BE2C (cell line): Measurements from ENCODE around the gene ATP11B.

Source experiments
- DNase-seq: peaks from one replicate; pipeline ENCODE4 v3.0.0-alpha.2; 2020
- H3K27me3 ChIP-seq: fragments of 250-450 bp; sonication (Bioruptor Pico); 2 replicates; pipeline ENCODE4 v1.5.1; 2020; ENCODE audit warnings: mild to moderate bottlenecking
- H3K36me3 ChIP-seq: fragments of 250-450 bp; sonication (Bioruptor Pico); 2 replicates; pipeline ENCODE4 v1.5.1; 2020; ENCODE audit warnings: mild to moderate bottlenecking
- H3K4me1 ChIP-seq: fragments of 250-450 bp; sonication (Bioruptor Pico); 2 replicates; pipeline ENCODE4 v1.5.1; 2020
- H3K4me3 ChIP-seq: 2 replicates; pipeline ENCODE4 v1.5.1; 2011; ENCODE audit warnings: low read depth, low read length
- H3K9me3 ChIP-seq: fragments of 250-450 bp; sonication (Bioruptor Pico); 2 replicates; pipeline ENCODE4 v1.5.1; 2020
- TF ChIP-seq, protein P1 (sequence below): IDR thresholded peaks from 2 replicates; pipeline ENCODE4 v1.5.1; 2012; ENCODE audit warnings: mild to moderate bottlenecking, low read depth, low read length

The ATP11B gene

DNA sequence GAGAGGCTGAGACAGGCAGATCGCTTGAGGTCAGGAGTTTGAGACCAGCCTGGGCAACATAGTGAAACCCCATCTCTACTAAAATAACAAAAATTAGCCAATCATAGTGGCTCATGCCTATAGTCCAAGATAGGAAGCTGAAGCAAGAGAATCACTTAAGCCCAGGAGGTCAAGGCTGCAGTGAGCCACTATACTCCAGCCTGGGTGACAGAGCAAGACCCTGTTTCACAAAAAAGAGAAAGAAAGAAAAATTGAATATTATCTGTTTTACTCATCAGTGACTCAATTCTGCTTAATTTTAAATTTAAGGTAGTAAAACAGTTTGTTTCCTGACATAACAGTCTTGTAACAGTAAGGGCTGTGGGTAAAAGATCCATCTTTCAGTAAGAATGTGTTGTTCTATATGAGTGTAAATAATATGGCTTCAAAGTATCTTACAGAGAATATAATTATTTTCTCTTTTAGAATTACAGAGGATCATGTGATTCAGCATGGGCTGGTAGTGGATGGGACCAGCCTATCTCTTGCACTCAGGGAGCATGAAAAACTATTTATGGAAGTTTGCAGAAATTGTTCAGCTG, 85.8 kb downstream of the ATP11B start:
- Histone ChIP-seq H3K4me1 (no peaks in the 10 kb centered on the region), H3K36me3 (no peaks in the 10 kb centered on the region)
- no peak for DNase-seq

DNA sequence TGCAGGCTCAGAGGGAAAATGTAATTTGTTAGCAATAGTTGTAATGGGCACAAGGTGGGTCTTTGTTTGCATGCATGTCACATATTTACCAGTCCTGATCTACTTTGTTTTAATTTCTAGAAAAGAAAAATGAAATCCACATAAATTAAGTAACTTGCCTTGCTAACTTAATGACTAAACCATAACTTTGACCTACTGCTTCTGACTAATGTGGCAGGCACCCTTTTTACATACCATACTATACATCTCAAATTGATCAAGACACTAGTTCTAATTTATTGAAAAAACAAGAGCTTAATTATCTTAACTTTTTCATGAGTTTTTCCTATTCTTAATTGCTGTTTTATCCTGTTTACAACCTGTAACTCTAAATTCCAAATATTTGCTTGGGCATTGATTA, 93.2 kb downstream of the ATP11B start:
- H3K36me3 ChIP-seq = no peaks in the 10 kb centered on the region

More for the DNA sequence above, 85.8 kb downstream of the ATP11B start:
- Histone ChIP-seq H3K9me3 (no peaks in the 10 kb centered on the region), H3K27me3 (no peaks in the 10 kb centered on the region), H3K4me3 (no peak overlapping the region)
- TF ChIP-seq, protein P1, sequence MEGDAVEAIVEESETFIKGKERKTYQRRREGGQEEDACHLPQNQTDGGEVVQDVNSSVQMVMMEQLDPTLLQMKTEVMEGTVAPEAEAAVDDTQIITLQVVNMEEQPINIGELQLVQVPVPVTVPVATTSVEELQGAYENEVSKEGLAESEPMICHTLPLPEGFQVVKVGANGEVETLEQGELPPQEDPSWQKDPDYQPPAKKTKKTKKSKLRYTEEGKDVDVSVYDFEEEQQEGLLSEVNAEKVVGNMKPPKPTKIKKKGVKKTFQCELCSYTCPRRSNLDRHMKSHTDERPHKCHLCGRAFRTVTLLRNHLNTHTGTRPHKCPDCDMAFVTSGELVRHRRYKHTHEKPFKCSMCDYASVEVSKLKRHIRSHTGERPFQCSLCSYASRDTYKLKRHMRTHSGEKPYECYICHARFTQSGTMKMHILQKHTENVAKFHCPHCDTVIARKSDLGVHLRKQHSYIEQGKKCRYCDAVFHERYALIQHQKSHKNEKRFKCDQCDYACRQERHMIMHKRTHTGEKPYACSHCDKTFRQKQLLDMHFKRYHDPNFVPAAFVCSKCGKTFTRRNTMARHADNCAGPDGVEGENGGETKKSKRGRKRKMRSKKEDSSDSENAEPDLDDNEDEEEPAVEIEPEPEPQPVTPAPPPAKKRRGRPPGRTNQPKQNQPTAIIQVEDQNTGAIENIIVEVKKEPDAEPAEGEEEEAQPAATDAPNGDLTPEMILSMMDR = no peak

DNA sequence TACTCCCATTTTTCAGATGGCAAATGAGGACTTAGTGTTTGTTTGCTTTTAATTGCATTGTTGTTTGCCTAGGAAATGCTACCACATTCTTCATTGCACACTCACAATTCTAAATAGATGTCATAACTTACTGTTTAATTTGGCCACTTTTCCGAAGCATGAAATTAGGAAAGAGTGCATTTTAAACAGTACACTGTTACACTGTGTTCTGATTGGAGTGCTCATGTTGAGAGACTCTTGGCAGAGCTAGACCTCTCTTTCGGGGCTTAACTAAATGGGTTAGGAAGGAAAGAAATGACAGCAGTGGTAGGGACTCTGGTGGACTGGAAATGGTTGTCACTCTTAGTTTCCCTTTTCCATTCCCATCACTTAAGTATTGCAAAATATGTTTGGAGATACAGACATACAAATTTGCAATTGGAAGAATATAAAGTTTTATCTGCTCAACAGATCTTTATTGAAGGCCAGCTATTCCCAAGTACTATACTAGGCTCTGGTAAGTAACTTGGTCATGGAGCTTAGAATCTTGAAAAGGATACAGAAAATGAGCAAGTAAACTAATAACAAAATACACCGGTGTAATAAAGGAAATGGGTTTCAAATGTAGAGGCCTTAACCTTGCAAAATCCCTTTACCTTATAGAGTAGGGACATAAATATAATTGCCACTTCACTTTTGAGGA, 96.8 kb downstream of the ATP11B start:
- H3K4me1 ChIP-seq = no peaks in the 10 kb centered on the region
- no peaks in the 10 kb centered on the region for H3K9me3 ChIP-seq
- DNase-seq = no peak
- H3K36me3 ChIP-seq = no peaks in the 10 kb centered on the region
- no peaks in the 10 kb centered on the region for H3K27me3 ChIP-seq
- TF ChIP-seq, protein P1 = no peak
- no peak overlapping the region for H3K4me3 ChIP-seq

More for the DNA sequence above, 93.2 kb downstream of the ATP11B start:
- Histone ChIP-seq H3K4me3 (no peak overlapping the region), H3K4me1 (no peaks in the 10 kb centered on the region), H3K27me3 (no peaks in the 10 kb centered on the region), H3K9me3 (no peaks in the 10 kb centered on the region)
- no peak for DNase-seq
- TF ChIP-seq, protein P1 = no peak

DNA sequence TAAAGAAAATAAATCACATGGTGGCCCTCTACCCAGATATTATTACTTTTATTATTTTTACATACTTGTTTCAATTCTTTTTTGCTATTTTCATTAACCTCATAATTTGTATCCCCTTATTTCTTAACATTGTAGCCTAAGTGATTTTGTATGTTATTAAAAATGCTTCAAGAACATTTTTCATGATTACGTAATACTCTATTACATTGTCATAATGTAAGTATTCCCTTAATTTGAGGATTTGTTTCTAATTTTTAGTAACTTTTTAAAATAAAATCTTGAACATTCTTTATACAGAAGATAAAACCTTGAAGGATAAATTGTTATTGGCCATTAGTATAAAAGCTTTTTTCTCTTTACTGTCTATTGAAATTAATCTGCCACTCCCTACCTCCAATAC, 98.1 kb downstream of the ATP11B start:
- TF ChIP-seq, protein P1 = no peak
- Histone ChIP-seq H3K4me3 (no peak overlapping the region), H3K4me1 (no peaks in the 10 kb centered on the region), H3K9me3 (no peaks in the 10 kb centered on the region), H3K36me3 (no peaks in the 10 kb centered on the region), H3K27me3 (no peaks in the 10 kb centered on the region)
- DNase-seq = no peak

DNA sequence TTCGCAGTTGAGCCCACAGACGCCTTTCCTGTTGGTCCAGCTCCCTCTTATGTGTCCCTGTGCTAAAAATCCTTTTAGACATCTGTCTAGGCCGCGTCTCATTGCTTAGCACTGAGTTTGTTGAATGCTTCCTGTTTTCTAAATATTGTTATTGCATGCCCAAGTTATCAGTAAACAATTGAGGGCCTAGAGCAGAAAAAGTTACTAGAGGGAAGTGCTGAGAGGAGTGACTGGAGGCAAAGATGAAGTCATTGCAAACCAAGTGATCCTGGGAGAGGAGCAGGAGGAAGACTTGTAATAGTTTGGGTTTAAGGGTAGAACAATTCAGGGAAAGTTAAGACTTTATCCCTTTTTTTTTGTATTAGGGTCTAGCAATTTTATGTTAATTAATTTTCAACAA, 98.9 kb downstream of the ATP11B start:
- Histone ChIP-seq H3K36me3 (no peaks in the 10 kb centered on the region), H3K4me1 (no peaks in the 10 kb centered on the region), H3K4me3 (no peak overlapping the region), H3K9me3 (no peaks in the 10 kb centered on the region), H3K27me3 (no peaks in the 10 kb centered on the region)
- no peak for DNase-seq
- TF ChIP-seq, protein P1 = no peak

DNA sequence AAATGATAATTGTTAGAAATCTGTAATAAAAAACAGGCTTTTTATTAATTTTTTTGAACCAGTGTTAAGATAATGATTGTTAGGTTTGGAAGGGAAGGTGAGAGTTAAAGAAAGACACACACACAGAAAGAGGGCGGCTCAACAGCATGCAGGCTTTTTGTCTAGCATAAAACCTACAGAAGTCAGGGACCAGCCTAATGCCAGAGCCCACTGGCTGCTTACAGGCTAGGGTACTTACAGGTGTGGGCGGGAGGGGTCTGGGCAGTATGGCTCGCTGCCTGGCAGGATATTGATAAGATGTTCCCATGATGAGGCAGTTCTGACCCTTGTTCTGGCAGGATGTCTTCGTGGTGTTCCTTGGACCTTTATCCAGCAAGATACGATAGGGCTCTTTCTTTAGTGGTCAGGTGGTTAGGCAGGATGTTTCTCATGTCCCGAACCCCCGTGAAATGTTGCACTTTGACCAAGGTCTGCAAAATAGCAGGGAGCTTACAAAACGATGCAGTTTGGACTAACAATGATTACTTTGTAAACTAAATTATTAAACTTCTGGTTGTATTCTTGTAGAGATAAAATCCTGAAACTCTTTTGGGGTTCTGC, 102.3 kb downstream of the ATP11B start:
- Histone ChIP-seq H3K27me3 (no peaks in the 10 kb centered on the region), H3K36me3 (no peaks in the 10 kb centered on the region), H3K4me1 (no peaks in the 10 kb centered on the region), H3K9me3 (no peaks in the 10 kb centered on the region), H3K4me3 (no peak overlapping the region)
- TF ChIP-seq, protein P1 = no peak
- DNase-seq = no peak
